Fibroblast of lung (primary cell): Measurements from ENCODE around the gene CCNDBP1. TPM values are rescaled to one million over a fixed set of nuclear protein-coding genes. Genes with fewer than 3 reads are reported as not detected.

Experiments
- DNase-seq, 2 donors: peaks; one replicate each; pipeline versions ENCODE4 v3.0.0 to v3.0.0-alpha.2; 2010; ENCODE audit warnings: low read depth in 2 of 2
- H2AFZ ChIP-seq: 2 replicates; pipeline ENCODE4 v1.5.1; 2012; ENCODE audit warnings: low read length, control low read depth, inconsistent platforms
- H3K27ac ChIP-seq: 2 replicates; pipeline ENCODE4 v1.5.1; 2011; ENCODE audit warnings: low read length, control low read depth; ENCODE audit not compliant: insufficient read depth
- H3K27me3 ChIP-seq: 2 replicates; pipeline ENCODE4 v1.5.1; 2011; ENCODE audit warnings: mild to moderate bottlenecking, low read length; ENCODE audit not compliant: control insufficient read depth, insufficient read depth
- H3K36me3 ChIP-seq: 2 replicates; pipeline ENCODE4 v1.5.1; 2011; ENCODE audit warnings: low read length; ENCODE audit not compliant: control insufficient read depth, insufficient read depth
- H3K4me1 ChIP-seq: 2 replicates; pipeline ENCODE4 v1.5.1; 2011; ENCODE audit warnings: low read length; ENCODE audit not compliant: control insufficient read depth, insufficient read depth; ENCODE audit errors: extremely low read depth
- H3K4me2 ChIP-seq: 2 replicates; pipeline ENCODE4 v1.5.1; 2011; ENCODE audit warnings: low read length, control low read depth; ENCODE audit not compliant: insufficient read depth; ENCODE audit errors: extremely low read depth
- H3K4me3 ChIP-seq, 4 experiments: fragments of 200-600 bp in 1 of 4; sonication (generic) in 1 of 4; replicated peaks in 1 of 4; 2 replicates each; pipeline ENCODE4 v1.5.1; 2011 to 2016; ENCODE audit warnings: low read length in 4 of 4, low read depth in 3 of 4, mild to moderate bottlenecking in 3 of 4, control low read depth in 2 of 4, inconsistent platforms in 1 of 4, mixed read lengths in 1 of 4; ENCODE audit not compliant: insufficient read depth in 1 of 4; ENCODE audit errors: control extremely low read depth in 1 of 4
- H3K79me2 ChIP-seq: 2 replicates; pipeline ENCODE4 v1.5.1; 2012; ENCODE audit warnings: mild to moderate bottlenecking, low read length, inconsistent platforms; ENCODE audit not compliant: control insufficient read depth, insufficient read depth
- H3K9ac ChIP-seq: 2 replicates; pipeline ENCODE4 v1.5.1; 2011; ENCODE audit warnings: mild to moderate bottlenecking, low read length, control low read depth; ENCODE audit not compliant: insufficient read depth
- H3K9me3 ChIP-seq: 2 replicates; pipeline ENCODE4 v1.5.1; 2012; ENCODE audit warnings: low read depth, low read length; ENCODE audit not compliant: control insufficient read depth, insufficient read depth
- H4K20me1 ChIP-seq: 2 replicates; pipeline ENCODE4 v1.5.1; 2011; ENCODE audit warnings: low read length; ENCODE audit not compliant: control insufficient read depth, insufficient read depth; ENCODE audit errors: extremely low read depth
- EZH2 ChIP-seq: IDR thresholded peaks from 2 replicates; pipeline ENCODE4 v1.5.1; 2012; ENCODE audit warnings: low read length, control low read depth, mild to moderate bottlenecking; ENCODE audit errors: missing control alignments
- polyA plus RNA-seq, 2 donors: library from polyadenylated mRNA; depleted of rRNA in 1 of 2; stranded (reverse) in 1 of 2; unstranded in 1 of 2; fragments of >200 nt; gene quantifications; 2 replicates each; pipeline ENCODE4 v1.2.1, GENCODE V29; 2011 to 2012; ENCODE audit warnings: missing spikeins in 1 of 2
- total RNA-seq: library from RNA; depleted of rRNA; stranded (reverse); fragments of >200 nt; gene quantifications from 2 replicates; pipeline ENCODE4 v1.2.1, GENCODE V29; 2014
- TF ChIP-seq, protein P1 (sequence below), 2 donors: IDR thresholded peaks in 1 of 2; conservative IDR thresholded peaks in 1 of 2; 1 replicate in 1 of 2; 2 replicates in 1 of 2; pipeline ENCODE4 v1.5.1; 2011 to 2012; ENCODE audit warnings: low read length in 2 of 2, control low read depth in 1 of 2, inconsistent platforms in 1 of 2, low read depth in 1 of 2, mild to moderate bottlenecking in 1 of 2

Gene CCNDBP1
- total and polyA plus RNA-seq, 2 donors (not counting 1 experiment from before 2014, with no cell fraction given), result 78.4 to 101 TPM

DNA sequence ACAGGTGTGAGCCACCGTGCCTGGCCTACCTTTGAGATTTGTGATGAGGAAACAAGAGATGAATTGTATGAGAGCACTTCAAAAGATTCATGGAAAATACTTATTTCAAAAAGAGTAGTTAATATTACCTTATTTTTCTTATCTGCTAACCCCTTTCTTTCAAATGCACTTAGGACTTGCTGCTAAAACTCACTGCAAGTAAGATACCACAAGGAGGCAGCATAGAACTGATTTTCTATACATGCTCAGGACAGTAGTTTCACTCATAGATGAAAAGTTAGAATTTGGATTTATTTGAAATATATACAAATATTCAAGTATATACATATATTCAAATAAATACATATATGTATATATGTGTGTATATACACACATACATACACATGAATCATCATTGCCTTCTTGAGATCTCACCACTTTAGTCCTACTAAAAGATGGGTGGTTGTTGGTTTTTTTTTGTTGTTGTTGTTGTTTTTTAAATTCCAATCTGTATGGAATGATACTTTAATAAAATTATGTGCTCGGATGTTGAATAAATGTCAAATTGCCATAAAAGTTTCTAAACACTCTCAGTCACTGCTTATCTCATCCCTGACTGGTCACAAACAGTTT is 2.4 kb downstream of the CCNDBP1 start:
- Histone ChIP-seq H3K4me3 (no peak overlapping the region), H2AFZ (no peak overlapping the region)
- DNase-seq, result peak; percentile 58 to 78

DNA sequence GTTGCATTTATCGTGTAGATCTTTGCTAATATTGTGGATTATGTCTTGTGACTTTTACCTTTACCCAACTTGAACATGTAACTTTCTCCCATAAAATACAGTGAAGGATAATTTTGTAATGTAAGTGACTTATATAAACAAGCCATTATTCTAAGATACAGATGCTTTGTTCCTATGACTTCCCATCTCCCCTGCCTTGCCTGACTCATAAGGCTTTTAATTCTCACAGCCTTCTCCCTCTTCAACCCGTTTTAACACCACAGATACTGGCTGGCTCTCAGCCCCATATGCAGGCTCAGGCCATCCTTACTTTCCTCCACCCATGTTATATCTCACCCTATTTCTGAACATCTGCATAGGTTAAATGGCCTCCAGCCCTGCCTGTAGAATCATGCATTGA is 4.1 kb downstream of the CCNDBP1 start:
- Histone ChIP-seq H3K9ac (no peak overlapping the region), H3K36me3 (peaks cover 17% of the 10 kb centered on the region)

More for the DNA sequence above, 2.4 kb downstream of the CCNDBP1 start:
- TF ChIP-seq, protein P1, sequence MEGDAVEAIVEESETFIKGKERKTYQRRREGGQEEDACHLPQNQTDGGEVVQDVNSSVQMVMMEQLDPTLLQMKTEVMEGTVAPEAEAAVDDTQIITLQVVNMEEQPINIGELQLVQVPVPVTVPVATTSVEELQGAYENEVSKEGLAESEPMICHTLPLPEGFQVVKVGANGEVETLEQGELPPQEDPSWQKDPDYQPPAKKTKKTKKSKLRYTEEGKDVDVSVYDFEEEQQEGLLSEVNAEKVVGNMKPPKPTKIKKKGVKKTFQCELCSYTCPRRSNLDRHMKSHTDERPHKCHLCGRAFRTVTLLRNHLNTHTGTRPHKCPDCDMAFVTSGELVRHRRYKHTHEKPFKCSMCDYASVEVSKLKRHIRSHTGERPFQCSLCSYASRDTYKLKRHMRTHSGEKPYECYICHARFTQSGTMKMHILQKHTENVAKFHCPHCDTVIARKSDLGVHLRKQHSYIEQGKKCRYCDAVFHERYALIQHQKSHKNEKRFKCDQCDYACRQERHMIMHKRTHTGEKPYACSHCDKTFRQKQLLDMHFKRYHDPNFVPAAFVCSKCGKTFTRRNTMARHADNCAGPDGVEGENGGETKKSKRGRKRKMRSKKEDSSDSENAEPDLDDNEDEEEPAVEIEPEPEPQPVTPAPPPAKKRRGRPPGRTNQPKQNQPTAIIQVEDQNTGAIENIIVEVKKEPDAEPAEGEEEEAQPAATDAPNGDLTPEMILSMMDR (conservative IDR thresholded peaks at IDR 0.05 in 1 of 2, IDR thresholded peaks at IDR 0.05 in 1 of 2; ENCODE audit: low read depth in 1 of 2, low read length in 2 of 2), result peak; percentile 60 to 78
- no peak for TF ChIP-seq EZH2
- H3K9me3 ChIP-seq, result no peaks in the 10 kb centered on the region
- no peak overlapping the region for H3K27ac ChIP-seq
- H4K20me1 ChIP-seq, result no peaks in the 10 kb centered on the region
- no peak overlapping the region for H3K9ac ChIP-seq
- H3K27me3 ChIP-seq, result no peaks in the 10 kb centered on the region
- H3K4me1 ChIP-seq, result no peaks in the 10 kb centered on the region
- no peak overlapping the region for H3K4me2 ChIP-seq
- H3K79me2 ChIP-seq, result peaks cover 7% of the 10 kb centered on the region
- H3K36me3 ChIP-seq, result peaks cover 16% of the 10 kb centered on the region

DNA sequence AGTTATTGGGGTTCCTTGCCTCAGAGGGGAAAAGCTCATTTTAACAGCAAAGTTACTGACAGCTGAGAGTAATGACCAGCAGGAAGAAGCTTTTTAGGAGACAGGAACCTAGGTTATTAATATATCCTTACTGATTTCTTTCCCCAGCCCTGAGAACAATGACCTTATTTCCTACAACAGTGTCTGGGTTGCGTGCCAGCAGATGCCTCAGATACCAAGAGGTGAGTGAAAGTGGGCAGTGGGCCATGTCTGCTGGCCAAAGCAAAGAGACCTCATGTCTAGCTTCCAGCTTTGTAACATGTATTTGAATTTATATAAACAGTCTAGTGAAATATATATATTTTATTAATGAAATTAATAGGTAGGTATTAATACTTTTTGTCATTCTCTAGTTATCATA is 5.0 kb downstream of the CCNDBP1 start:
- DNase-seq, result peak in 1 of 2 donors; percentile 57
- Histone ChIP-seq H3K9me3 (no peaks in the 10 kb centered on the region), H4K20me1 (no peaks in the 10 kb centered on the region), H3K27me3 (no peaks in the 10 kb centered on the region), H3K9ac (no peak overlapping the region), H3K4me1 (peaks cover 2% of the 10 kb centered on the region), H3K27ac (no peak overlapping the region), H3K4me3 (no peak overlapping the region), H3K4me2 (no peak overlapping the region), H2AFZ (no peak overlapping the region), H3K79me2 (peaks cover 7% of the 10 kb centered on the region), H3K36me3 (peaks cover 17% of the 10 kb centered on the region)
- no peak for TF ChIP-seq EZH2
- TF ChIP-seq, protein P1 (conservative IDR thresholded peaks at IDR 0.05 in 1 of 2, IDR thresholded peaks at IDR 0.05 in 1 of 2; ENCODE audit: low read depth in 1 of 2, low read length in 2 of 2), result no peak

More for the DNA sequence above, 4.1 kb downstream of the CCNDBP1 start:
- Histone ChIP-seq H3K27me3 (no peaks in the 10 kb centered on the region), H3K4me2 (no peak overlapping the region), H3K4me3 (no peak overlapping the region), H2AFZ (no peak overlapping the region), H3K27ac (no peak overlapping the region), H3K9me3 (no peaks in the 10 kb centered on the region), H3K79me2 (peaks cover 7% of the 10 kb centered on the region), H3K4me1 (no peaks in the 10 kb centered on the region), H4K20me1 (no peaks in the 10 kb centered on the region)
- TF ChIP-seq, protein P1 (conservative IDR thresholded peaks at IDR 0.05 in 1 of 2, IDR thresholded peaks at IDR 0.05 in 1 of 2; ENCODE audit: low read depth in 1 of 2, low read length in 2 of 2), result no peak
- no peak for TF ChIP-seq EZH2
- DNase-seq, result peak in 1 of 2 donors; percentile 10
